ENCODE results near the gene PTPRCAP. TPM values are rescaled to one million over a fixed set of nuclear protein-coding genes. Genes with fewer than 3 reads are reported as not detected.

Gene PTPRCAP
- total RNA-seq, 1 donor, result 0.45 TPM

DNA sequence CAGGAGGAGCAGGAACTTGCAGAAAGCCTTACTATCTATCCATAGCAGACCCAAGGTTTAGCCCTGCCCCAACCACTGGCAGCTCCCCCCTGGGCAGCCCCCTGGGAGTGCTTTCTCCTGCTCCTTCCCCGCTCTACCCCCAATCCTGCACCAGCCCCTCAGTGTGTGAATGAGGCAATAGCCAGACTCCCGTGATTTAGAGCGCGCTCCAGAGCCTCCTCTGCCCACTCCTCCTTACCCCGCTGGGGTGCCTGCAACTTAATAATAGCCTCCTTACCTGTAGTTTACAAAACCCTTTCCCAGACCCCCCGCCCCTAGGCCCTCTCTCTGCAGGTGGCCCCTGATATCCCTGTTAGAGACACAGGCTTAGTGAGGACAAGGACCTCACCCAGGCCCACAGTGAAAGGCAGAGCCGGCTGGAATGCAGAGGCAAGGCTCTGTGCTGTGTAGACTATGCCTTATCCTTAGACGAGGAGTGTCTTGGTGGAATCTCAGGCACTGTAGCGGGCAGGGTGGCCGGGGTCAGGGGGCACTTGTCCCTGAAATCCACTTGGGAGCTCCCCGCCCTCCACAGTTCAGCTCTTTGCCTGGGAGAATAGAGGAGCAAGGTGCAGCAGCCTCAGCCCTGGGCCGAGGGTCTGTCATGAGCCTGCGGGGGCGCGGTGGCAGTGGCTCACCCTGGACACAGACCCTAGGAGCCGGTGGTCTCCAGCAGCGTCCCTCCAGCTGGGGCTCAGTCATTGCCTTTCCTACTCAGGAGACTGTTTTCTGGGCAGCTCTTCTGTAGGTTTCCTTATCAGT is 26.3 kb downstream of the PTPRCAP start:
- TF ChIP-seq, protein P1, sequence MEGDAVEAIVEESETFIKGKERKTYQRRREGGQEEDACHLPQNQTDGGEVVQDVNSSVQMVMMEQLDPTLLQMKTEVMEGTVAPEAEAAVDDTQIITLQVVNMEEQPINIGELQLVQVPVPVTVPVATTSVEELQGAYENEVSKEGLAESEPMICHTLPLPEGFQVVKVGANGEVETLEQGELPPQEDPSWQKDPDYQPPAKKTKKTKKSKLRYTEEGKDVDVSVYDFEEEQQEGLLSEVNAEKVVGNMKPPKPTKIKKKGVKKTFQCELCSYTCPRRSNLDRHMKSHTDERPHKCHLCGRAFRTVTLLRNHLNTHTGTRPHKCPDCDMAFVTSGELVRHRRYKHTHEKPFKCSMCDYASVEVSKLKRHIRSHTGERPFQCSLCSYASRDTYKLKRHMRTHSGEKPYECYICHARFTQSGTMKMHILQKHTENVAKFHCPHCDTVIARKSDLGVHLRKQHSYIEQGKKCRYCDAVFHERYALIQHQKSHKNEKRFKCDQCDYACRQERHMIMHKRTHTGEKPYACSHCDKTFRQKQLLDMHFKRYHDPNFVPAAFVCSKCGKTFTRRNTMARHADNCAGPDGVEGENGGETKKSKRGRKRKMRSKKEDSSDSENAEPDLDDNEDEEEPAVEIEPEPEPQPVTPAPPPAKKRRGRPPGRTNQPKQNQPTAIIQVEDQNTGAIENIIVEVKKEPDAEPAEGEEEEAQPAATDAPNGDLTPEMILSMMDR (IDR thresholded peaks at IDR 0.05; ENCODE audit: insufficient read depth, low read length), result no peak
- no peak overlapping the region for H3K4me3 ChIP-seq (ENCODE audit: low read depth, low read length)
- no peak for DNase-seq (ENCODE audit: low read depth)

DNA sequence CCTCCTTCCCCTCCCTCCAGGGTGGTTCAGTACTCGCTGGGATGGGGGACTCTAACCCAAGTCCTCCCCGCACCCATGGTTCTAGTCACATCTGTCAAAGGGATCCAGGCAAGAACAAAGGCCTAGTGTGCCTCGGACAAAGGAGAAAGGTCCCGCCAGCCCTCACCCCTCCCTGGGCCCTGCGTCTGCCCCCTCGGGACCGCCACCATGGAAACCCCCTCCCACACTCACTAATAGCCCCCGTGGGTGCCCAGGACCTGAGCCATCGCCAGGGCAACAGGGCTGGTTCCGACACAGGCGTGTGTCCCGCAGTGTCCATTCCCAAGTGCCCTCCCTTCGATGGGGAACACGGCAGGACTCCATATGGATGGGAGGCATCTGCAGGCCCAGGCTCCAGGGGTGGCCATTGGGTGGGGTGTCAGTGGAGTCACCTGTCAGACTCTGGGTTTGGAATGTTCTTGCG is 27.1 kb downstream of the PTPRCAP start:
- DNase-seq (ENCODE audit: low read depth), result no peak
- TF ChIP-seq, protein P1 (IDR thresholded peaks at IDR 0.05; ENCODE audit: insufficient read depth, low read length), result no peak

DNA sequence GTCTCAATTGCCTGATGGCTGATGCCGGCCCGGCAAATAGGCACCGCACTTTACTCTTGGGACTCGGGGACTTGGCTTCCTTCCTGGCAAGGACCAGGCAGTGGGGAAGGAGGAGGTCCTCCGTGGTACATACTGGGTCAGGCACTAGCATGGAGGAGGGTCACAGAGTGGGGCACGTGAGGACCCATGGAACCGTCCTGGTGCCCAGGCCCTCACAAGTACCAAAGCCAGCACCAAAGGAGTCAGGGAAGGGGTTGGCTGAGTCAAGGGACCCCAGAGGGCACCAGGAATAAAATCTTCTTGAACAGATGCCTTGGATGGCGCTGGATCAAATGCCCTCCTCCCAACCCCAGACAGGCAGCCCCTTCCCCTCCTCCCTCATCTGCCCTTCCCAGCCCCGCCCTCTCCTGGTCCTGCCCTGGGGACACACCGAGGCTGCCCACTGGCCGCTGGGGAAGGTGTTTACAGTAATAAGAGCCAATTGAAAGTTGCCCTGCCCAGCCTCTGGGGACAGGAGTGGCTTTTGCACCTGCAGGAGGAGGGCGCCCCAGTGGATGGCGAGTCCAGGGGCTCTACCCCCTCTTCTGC is 27.6 kb downstream of the PTPRCAP start:
- TF ChIP-seq, protein P1 (IDR thresholded peaks at IDR 0.05; ENCODE audit: insufficient read depth, low read length), result no peak
- no peak for DNase-seq (ENCODE audit: low read depth)
- H3K4me3 ChIP-seq (ENCODE audit: low read depth, low read length), result no peak overlapping the region

More for the DNA sequence above, 27.1 kb downstream of the PTPRCAP start:
- H3K4me3 ChIP-seq (ENCODE audit: low read depth, low read length), result no peak overlapping the region

DNA sequence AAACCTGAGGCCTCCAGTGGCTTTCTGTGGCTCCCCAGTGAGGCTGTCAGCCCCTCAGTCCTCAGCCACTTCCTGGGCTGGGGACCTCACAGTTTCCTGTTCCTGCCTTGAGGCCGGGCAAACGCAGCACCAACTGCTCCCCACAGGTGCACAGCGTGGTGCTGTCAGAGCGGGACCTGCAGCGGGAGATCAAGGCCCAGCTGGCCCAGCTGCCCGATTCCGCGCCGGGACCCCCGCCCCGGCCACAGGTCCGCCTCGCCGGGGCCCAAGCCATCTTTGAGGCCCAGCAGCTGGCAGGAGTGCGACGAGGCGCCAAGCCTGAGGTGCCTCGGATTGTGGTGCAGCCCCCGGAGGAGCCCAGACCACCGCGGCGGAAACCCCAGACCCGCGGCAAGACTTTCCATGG is 28.2 kb downstream of the PTPRCAP start:
- H3K4me3 ChIP-seq (ENCODE audit: low read depth, low read length), result no peak overlapping the region
- no peak for DNase-seq (ENCODE audit: low read depth)
- TF ChIP-seq, protein P1 (IDR thresholded peaks at IDR 0.05; ENCODE audit: insufficient read depth, low read length), result no peak

DNA sequence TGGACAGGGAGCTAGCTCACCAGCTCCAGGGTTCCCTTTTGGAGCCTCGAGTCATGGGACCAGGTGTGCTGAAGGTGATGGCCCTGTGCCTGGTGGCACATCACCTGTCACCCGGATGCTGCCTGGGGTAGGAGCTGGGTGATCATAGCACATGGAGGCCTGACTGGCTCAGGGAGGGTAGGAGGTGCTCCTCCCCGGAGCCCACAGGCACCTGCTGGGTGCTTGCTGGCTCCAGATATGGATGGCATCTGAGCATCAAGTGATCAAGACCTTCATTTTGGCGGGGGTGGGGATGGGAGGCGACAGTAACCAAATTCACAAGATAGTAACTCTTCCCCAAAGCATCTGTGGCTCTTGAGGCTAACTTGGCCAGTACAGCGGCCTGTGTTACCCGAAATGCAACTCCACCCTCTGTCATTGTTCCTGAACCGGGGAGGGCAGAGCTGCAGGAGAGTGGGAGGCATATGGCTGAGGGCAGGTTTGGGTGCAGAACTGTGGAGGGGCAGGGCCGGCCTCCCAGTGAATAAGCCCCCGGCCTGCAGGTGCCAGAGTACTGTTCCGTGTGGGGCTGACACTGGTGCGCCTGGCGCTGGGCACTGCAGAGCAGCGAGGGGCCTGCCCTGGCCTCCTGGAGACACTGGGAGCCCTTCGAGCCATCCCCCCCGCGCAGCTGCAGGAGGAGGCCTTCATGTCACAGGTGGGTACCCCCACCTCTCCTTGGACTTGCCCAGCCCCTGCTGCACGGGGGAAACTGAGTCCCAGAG is 28.9 kb downstream of the PTPRCAP start:
- no peak for DNase-seq (ENCODE audit: low read depth)
- no peak overlapping the region for H3K4me3 ChIP-seq (ENCODE audit: low read depth, low read length)
- TF ChIP-seq, protein P1 (IDR thresholded peaks at IDR 0.05; ENCODE audit: insufficient read depth, low read length), result no peak

DNA sequence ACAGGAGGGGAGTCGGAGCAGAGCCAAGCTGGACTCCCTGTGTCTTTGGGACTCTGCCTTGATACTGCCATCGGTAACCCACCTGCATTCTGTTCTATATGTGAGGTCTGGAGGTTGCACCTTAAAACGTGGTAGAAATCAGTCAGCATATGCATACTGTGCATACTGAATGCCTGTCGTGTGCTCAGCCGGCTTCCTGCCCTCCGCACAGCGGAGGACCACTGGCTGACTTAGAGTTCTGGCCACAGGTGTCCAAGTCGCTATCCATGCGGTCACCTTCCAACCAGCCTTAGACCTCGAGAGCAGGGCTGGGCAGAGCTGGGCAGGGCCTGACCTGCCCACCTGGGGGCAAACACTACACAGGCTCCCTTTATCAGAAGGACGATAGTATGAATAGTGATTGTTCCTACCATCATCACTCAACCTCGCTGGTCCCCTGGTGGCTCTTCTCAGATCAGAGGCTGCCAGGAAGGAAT is 29.8 kb downstream of the PTPRCAP start:
- TF ChIP-seq, protein P1 (IDR thresholded peaks at IDR 0.05; ENCODE audit: insufficient read depth, low read length), result no peak
- DNase-seq (ENCODE audit: low read depth), result no peak

More for the DNA sequence above, 29.8 kb downstream of the PTPRCAP start:
- H3K4me3 ChIP-seq (ENCODE audit: low read depth, low read length), result no peak overlapping the region

Data from fibroblast of the aortic adventitia (primary cell).